Activated CD4-positive, alpha-beta T cell treated with anti-CD3 and anti-CD28 coated beads for 1 hour (primary cell): ENCODE results near the gene CEP162.
"Not testable (repeated sequence)": the region's sequence is repeated elsewhere in the genome, so short reads cannot be mapped to it uniquely, and the experiment has no call there.

Experiments used
- DNase-seq: peaks from one replicate; pipeline ENCODE4 v3.0.0-alpha.2; 2020

CEP162 gene

DNA sequence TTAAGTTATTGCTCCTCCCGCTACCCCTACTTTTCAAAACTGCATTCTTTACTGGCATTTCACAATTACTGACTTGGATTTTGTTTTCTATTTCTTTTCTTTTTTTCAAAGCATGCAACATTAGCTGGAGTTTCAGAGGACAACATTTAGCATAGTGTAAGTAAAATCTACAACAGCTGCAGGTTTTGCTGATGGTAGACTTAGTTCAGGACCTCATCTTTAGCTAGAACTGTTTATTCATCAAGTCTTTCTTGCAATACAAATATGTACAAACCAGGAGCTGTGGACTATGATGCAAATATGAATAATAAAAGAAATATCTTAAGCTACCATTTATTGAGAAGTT is 728 bp upstream of the CEP162 start:
- DNase-seq = no peak

DNA sequence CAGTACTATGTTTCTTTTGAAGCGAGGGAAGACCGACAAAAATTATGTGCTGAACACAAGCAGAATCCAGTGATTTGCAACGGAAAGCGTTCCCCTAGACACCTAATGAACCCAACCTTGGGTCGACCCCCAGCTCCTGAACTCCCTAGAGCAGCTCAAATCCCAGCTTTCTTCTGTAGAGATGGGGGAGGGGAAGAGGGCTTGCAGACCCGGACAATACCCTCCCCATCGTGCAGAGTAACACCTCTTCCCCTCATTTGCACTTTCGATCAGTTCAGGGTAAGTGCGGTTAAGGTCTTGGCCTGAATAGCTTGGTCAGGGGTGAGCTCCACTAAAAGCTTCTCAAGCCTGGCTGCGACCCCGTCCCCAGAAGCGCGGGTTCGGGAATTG is 404 bp downstream of the CEP162 start:
- DNase-seq = no peak

DNA sequence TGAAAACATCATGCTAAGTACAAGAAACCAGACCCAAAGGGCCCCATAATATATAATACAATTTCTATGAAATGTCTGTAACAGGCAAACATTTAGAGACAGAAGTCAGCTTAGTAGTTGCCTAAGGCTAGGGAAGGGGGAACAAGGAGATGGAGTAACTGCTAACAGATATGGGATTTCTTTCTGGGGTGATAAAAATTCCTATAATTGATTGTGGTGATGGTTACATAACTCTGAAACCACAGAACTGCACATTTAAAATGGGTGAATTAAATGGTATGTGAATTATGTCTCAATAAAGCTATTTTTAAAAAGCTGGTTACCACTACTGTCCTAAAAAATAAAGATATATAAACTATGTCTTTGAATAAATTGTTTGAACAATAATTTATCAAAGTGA is 3.2 kb downstream of the CEP162 start:
- no peak for DNase-seq

DNA sequence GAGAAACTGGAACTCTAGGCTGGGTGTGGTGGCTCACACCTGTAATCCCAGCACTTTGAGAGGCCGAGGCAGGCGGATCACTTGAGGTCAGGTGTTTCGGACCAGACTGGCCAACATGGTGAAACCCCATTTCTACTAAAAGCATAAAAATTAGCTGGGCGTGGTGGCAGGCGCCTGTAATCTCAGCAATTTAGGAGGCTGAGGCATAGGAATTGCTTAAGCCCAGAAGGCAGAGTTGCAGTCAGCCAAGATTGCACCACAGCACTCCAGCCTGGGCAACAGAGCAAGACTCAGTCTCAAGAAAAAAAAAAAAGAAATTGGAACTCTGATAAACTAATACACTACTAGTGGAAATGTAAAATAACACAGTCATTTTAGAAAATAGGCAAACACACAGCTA is 3.8 kb downstream of the CEP162 start:
- not testable (repeated sequence) for DNase-seq

DNA sequence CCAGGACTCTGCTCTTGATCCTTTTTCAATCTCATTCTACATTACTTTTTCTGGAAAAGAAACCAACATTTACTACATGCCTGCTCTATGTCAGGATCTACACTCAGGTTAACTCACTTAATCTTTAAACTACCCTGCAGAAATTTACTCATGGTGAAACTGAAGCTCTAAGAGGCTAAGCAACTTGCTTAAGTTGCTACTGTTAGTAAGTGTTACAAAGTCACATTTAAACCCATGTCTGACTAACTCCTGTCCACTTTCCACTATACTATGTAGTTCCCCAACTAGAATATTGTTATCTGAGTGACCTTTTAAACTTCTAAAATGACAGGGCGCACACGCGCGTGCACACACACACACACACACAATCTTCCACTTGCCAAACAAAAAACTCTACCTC is 5.0 kb downstream of the CEP162 start:
- no peak for DNase-seq

DNA sequence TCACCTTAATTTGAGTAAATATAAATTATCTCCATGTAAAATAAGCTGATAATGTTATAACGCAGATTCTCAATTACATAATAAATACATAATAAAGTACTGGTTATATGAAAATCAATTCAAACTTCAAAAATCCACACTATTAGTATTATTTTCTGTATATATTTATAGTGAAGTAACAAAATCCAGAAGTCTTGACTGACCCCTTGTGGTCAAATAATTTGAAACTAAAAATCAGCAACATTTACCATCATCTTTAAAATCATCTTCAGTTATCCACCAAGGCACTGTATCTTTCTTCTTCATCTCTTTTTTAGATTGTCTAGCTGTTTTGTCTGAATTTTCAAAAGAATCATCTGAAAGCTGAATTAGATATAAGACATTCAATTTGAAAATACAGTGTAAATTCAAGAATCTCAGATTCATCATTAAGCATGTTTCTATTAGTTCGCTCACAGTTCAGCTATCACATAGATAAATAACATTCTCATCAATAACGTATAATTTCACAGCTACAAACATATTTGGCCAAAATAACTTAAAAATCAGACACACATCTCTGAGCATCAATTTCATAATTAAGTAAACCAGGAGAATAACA is 6.5 kb downstream of the CEP162 start:
- no peak for DNase-seq

DNA sequence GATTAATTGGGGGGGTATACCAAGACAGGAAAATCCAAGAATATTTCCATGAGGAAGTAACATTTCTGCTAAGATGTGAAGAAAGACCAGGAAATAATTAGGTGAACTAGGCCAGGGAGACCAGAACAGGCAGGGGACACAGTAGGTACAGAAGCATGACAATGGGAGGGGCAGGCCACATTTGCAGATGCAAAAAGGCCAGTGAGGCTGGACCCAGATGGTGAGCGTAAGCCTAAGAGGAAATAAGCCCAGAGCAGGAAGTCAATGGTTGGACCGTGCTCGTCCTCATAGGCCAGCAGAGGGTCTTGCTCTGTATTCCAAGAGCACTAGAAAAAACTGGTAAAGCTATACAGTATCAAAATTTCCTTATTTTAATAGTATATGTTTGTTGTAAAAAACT is 9.4 kb downstream of the CEP162 start:
- DNase-seq = no peak

DNA sequence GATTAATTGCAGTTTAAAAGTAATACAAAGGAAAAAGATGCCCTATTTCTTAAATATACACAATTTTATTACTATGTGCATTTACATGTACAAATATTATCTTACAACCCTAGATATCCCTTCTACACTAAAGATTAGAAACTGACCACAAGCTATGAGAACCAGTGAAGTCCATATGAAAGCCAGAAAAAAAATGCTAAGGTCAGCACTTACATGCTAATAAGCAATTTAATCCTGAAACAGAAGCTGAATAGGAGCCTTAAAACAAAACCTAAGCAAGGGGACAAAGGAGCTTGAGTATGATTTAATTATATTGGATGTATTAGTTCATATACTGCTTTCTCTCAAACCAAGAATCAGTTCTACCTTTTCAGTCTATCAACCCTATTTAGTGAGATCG is 14.2 kb downstream of the CEP162 start:
- DNase-seq = no peak

DNA sequence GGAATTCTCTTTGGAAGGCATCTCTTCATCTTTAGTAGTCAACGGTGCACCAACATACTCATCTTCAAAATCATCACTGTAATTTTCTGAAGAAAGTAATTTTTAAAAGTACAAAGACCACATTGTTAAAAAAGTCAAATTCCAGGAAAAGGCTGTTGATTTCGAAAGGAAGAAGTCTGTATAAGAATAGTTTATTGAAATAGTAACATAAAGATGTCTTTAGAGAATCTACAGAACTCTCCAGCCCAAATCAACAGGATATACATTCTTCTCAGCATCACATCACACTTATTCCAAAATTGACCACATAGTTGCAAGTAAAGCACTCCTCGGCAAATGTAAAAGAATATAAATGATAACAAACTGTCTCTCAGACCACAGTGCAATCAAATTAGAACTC is 23.4 kb downstream of the CEP162 start:
- DNase-seq = no peak

DNA sequence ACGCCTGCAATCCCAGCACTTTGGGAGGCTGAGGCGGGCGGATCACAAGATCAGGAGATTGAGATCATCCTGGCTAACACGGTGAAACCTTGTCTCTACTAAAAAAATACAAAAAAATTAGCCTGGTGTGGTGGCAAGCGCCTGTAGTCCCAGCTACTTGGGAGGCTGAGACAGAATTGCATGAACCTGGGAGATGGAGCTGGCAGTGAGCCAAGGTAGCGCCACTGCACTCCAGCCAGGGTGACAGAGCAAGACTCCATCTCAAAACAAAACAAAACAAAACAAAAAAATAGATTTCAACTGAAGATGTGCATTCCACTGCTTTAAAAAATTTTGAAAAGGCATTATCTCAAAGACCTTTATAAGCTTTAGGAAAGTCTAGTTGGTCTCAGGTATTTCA is 27.5 kb downstream of the CEP162 start:
- DNase-seq = not testable (repeated sequence)

DNA sequence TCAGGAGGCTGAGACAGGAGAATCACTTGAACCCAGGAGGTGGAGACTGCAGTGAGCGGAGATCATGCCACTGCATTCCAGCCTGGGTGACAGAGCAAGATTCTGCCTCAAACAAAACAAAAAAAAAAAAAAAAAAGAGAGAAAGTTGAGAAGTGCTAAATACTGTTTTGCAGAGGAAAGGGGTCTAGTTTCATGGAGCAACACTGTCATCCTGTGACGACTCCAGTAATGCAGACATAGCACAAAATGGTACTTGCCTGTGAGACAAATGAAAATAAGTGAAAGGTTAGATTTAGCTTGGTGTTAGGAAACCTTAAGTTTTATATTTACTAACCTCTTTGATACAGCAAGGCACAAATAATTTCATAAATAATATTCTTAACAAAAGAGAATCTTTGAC is 29.7 kb downstream of the CEP162 start:
- DNase-seq = no peak

DNA sequence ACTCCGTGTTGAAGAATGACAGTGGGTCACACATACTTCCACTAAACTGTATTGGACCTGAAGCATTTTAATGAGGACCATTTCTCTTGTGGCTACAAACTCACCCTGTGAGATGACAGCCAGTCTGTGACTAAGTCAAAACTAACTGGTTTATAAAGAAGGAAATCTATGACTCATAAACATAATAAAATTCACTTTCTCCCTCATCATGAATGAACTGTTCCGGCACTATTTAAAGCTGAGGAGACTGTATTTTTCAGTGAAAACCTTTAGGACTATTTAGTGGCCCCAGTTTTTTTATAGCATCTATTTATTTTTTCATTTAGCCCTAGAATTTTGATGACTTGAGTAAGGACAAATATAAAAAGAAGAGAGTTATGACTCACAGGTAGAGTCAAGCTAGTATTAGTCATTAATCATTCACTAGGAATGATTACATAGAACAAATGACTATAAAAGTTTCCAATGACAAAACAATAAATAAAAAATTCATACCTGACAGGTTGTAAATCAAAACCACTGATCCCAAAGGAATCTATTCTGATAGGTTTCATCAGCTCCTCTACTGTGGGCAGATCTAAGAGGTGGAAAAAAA is 34.2 kb downstream of the CEP162 start:
- DNase-seq = no peak

DNA sequence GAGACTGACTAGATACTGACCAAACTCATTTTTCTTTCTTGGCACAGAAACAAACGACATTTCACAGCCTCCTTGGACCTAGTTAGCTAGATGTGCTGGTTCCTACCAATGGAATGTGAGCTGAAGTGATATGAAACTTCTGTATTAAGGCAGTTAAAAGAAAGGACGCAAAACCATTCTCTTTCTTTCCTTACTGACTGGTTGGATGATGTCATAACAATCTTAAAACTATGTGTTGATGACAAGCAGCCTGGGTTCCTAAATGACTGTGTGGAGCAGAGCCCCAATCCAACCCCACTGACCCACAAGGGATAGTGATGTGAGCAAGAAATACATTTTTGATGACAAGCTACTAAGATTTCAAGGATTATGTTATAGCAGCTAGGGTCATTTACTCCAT is 35.6 kb downstream of the CEP162 start:
- DNase-seq = no peak

DNA sequence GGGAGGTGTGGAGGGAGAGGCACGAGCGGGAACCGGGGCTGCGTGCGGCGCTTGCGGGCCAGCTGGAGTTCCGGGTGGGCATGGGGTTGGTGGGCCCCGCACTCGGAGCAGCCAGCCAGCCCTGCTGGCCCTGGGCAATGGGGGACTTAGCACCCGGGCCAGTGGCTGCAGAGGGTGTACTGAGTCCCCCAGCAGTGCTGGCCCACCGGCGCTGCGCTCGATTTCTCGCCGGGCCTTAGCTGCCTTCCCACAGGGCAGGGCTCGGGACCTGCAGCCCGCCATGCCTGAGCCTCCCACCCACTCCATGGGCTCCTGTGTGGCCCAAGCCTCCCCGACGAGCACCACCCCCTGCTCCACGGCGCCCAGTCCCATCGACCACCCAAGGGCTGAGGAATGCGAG is 38.1 kb downstream of the CEP162 start:
- DNase-seq = not testable (repeated sequence)

DNA sequence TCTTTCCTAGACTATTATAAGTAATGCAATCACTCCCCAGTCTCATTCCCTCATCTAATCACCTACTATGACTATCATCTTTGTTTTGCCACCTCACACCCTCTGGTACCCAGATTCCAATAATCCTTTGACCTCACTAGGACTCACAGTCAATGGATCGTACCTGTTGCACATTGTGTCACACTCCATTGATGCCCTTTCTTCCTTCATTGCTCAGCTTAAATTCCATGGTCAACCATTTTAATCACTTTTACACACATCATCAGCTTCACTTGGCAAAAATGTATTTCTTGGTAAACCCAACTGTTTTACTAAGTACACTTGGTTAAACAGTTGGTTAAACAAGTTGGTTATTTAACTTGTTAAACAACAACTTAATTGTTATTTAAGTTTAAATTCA is 44.0 kb downstream of the CEP162 start:
- DNase-seq = no peak

DNA sequence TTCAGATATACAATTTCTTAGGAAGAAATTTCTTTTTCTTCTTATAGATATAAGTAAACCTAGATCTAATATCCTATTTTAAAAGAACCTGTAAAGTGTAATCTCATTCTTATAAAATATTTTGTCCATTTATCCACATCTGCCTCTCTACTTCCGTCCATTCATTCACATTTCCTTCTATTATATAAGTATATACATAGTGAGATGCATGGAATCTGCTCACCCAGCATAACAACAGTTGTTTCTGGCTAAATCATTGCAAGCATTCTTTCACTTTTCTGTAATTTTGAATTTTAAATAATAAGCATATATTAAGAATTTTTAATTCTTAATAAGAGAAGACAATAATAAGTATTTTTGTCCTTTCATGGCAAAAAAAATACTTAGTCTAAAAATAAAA is 45.4 kb downstream of the CEP162 start:
- DNase-seq = no peak

DNA sequence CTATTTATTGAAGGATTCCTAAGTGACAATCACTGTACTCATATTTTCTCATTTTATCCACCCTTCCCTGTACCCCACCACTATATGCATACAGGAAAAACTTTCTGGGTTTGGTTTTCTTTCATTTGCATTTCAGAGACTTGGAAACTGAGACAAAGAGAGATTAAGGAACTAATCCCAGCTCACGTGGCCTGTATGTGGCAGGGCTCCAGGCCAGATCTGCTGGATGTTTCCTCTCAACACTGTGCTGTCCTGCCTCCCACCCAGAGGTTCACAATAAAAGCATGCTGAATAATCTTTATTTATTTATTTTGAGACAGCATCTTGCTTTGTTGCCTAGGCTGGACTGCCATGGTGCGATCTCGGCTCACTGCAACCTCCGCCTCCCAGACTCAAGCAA is 50.2 kb downstream of the CEP162 start:
- no peak for DNase-seq

DNA sequence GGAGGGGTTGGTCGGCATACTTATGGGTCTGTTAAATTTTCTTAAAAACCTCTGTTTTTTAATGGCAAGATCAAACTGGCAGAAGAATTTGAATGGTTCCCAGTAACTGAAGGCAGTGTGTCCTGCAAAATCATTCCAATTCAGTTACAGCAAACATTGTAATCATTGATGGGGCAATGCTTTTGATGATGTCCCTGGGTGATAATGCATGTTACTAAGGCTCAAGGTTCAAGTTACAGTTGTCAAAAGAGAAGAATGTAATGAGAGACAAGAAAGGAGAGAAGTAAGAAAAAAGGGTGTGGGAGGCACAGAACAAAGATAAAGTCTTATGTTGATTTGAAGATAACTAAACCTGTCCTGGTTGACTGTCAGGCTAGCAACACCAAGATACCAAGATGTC is 54.9 kb downstream of the CEP162 start:
- no peak for DNase-seq

DNA sequence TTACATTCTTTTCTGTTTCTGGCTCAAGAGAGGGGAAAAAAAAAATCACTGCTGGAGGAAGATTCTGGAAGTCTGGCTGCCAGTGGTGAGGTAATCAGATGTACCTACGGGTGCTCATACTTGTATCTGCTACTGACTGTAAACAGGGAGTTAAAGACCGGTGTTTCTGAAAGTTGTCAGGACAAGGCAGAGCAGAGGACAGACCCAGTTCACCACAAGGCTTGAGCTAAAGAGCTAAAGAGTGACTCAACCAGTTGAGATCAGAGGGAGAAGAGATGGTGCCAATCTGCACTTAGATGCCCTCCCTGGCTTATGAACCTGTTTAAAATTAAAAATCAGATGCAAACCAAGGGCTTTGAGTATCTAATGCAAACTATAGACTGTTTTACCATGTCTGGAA is 55.4 kb downstream of the CEP162 start:
- DNase-seq = no peak

DNA sequence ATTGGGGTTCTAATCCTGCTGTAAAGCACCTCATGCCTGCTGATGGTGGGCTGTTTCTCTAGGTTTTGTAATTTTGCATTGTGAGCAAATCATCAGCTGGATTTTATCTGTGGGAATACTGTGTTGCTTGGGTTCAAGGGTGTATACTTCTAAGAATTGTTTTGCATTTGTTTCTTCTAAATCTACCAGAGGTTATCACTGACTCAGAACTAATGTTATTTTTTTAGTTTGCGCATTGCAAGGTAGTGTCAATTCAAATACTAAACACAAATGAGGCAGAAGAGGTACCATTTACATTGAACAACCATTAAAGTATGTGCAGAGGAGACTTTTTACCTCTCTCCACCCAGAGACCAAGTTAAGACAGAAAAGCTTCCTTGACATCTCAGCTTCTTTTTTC is 60.0 kb downstream of the CEP162 start:
- DNase-seq = no peak

DNA sequence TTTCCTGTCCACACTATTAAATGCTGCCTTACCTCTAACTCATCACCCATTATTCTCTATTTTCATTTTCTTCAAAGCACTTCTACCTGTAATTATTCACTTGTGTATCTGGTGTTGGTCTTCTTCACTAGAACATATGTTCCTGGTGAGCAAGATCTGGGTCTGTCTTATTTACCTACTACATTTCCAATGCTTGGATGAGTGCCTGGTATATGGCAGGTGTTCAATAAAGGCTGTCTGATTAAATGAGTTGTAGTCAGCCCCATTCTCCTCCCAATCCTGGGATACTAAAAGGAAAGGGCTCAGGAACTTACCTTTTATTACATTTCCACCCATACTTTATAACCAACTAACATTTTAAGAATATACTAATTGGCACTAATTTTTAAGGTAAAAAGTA is 61.0 kb downstream of the CEP162 start:
- no peak for DNase-seq

DNA sequence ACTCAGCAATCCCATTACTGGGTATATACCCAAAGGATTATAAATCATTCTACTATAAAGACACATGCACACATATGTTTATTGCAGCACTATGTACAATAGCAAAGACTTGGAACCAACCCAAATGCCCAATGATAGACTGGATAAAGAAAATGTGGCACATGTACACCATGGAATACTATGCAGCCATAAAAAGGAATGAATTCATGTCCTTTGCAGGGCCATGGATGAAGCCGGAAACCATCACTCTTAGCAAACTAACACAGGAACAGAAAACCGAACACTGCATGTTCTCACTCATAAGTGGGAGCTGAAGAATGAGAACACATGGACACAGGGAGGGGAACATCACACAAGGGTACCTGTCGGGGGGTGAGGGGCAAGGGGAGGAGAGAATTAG is 63.1 kb downstream of the CEP162 start:
- DNase-seq = not testable (repeated sequence)

DNA sequence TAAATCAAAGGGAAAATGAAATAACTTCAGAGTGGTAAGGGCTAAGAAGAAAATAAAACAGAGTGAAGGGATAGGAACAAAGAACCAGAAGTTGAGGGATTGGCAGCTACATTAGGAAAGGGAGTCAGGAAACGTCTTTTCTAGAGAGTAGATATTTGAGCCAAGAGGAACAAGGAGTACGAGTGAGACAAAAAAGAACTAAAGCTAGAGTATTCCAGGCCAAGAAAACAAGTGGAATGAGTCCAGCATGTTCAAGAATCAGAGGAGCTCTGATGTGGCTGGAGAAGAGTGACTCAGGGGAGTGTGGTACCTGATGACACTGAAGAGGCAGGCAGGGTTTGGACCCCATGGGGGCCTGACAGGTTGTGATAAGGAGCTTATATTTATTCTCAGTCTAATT is 66.3 kb downstream of the CEP162 start:
- no peak for DNase-seq

DNA sequence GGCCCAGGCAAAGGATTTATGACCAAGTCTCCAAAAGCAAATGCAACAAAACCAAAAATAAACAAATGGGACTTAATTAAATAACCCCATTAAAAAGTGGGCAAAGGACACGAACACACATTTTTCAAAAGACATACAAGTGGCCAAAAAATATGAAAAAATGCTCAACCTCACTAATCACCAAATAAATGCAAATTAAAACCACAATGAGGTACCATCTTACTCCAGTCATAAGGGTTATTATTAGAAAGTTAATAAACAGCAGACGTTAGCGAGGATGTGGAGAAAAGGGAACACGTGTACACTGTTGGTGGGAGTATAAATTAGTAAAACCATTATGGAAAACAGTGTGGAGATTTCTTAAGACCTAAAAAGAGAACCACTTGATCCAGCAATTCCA is 71.1 kb downstream of the CEP162 start:
- DNase-seq = no peak

DNA sequence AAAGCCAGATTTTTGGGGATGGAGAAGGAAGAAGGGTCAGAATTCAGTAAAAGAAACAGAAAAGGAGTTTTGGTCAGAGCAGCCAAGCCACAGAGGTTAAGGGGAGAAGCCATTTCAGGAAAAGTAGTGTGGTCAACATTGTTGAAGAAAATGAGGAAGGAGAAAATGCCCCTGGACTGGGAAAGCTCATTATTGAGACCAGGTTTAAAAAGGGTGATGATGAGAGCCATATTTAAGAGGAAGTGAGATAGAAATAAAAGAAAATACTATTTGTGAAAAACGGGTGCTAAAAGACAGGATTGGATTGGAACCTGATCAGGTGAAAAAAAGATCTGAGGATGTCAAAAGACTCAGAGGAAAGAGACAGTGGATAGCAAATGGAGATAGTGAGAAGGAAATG is 75.8 kb downstream of the CEP162 start:
- DNase-seq = no peak

DNA sequence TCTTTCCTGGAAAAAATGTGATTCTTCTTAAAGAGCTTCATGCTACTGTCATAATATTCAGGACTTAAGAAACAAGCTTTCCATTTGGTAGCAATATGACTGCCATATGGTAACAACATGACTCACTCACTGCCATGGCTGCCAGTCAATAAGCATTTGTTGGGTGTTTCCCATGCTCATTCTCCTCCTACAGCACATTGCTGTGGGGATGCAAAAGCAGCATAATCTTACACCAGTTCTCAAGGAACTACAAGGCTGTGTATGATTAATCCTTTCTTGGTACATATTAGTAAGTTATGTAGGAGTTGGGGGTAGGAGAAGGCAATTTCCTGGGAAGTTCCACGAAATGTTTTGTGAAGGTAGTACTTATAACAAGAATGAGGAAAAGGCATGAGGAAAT is 76.7 kb downstream of the CEP162 start:
- DNase-seq = no peak
